HepG2 (cell line): ENCODE results near the gene DNAH9. TPM values are rescaled to one million over a fixed set of nuclear protein-coding genes. Genes with fewer than 3 reads are reported as not detected.
A peak's percentile ranks its signal among the peaks of the same experiment; 100 is the strongest.

ENCODE experiments used
- ARNT2 ChIP-seq: sonication (generic); formaldehyde crosslinking; IDR thresholded peaks from 2 replicates; pipeline ENCODE4 v1.8.0; 2022; ENCODE audit warnings: mild to moderate bottlenecking, low read depth, missing genetic modification reagents, moderate library complexity
- ATF1 ChIP-seq: IDR thresholded peaks from 2 replicates; pipeline ENCODE4 v1.6.1; 2016; ENCODE audit warnings: mild to moderate bottlenecking, control low read depth
- HOXA7 ChIP-seq: sonication (generic); formaldehyde crosslinking; IDR thresholded peaks from 2 replicates; pipeline ENCODE4 v1.8.1; 2022; ENCODE audit warnings: mild to moderate bottlenecking, missing genetic modification reagents, moderate library complexity
- ISX ChIP-seq: sonication (generic); formaldehyde crosslinking; conservative IDR thresholded peaks from 2 replicates; pipeline ENCODE4 v1.5.0; 2020; ENCODE audit warnings: missing genetic modification reagents
- MTF1 ChIP-seq: sonication (generic); formaldehyde crosslinking; IDR thresholded peaks from 2 replicates; pipeline ENCODE4 v1.5.0; 2020; ENCODE audit warnings: missing genetic modification reagents
- NFYC ChIP-seq: IDR thresholded peaks from 2 replicates; pipeline ENCODE4 v1.6.1; 2016; ENCODE audit warnings: missing genetic modification reagents, missing compliant biosample characterization
- ZKSCAN5 ChIP-seq: sonication (generic); formaldehyde crosslinking; IDR thresholded peaks from 2 replicates; pipeline ENCODE4 v1.5.1; 2020; ENCODE audit warnings: mild to moderate bottlenecking, missing genetic modification reagents
- ZNF101 ChIP-seq: sonication (generic); formaldehyde crosslinking; IDR thresholded peaks from 2 replicates; pipeline ENCODE4 v1.4.0; 2020; ENCODE audit warnings: mild to moderate bottlenecking, low read depth, missing genetic modification reagents, borderline replicate concordance
- ZNF232 ChIP-seq: sonication (generic); formaldehyde crosslinking; IDR thresholded peaks from 2 replicates; pipeline ENCODE4 v1.4.0; 2020; ENCODE audit warnings: missing genetic modification reagents, borderline replicate concordance
- ZNF549 ChIP-seq: sonication (generic); formaldehyde crosslinking; IDR thresholded peaks from 2 replicates; pipeline ENCODE4 v1.5.0; 2020; ENCODE audit warnings: missing genetic modification reagents
- ZNF562 ChIP-seq: sonication (generic); formaldehyde crosslinking; IDR thresholded peaks from 2 replicates; pipeline ENCODE4 v1.8.0; 2022; ENCODE audit warnings: missing genetic modification reagents, borderline replicate concordance
- ZNF777 ChIP-seq: sonication (generic); formaldehyde crosslinking; IDR thresholded peaks from 2 replicates; pipeline ENCODE4 v1.4.0; 2020; ENCODE audit warnings: missing genetic modification reagents
- polyA plus RNA-seq, 8 experiments: library from polyadenylated mRNA; depleted of rRNA in 3 of 8; stranded (reverse) in 7 of 8; unstranded in 1 of 8; fragments of >200 nt; fragmentation: Illumina TruSeq in 4 of 8; extraction: Trizol in 4 of 8; gene quantifications; 2 replicates each; pipeline versions ENCODE4 v1.2.1 to v1.2.3, GENCODE V29; 2011 to 2016; ENCODE audit warnings: low read depth in 4 of 8, missing spikeins in 1 of 8, mixed read lengths in 1 of 8; ENCODE audit not compliant: insufficient read depth in 1 of 8
- total RNA-seq, 5 experiments: library from RNA; depleted of rRNA; stranded (reverse); fragments of >200 nt; fragmentation: Illumina TruSeq; extraction: Trizol; gene quantifications; 2 replicates each; pipeline ENCODE4 v1.2.3, GENCODE V29; 2016; ENCODE audit warnings: low read depth in 1 of 5
- TF ChIP-seq, protein P1 (sequence below): sonication (generic); formaldehyde crosslinking; IDR thresholded peaks from 2 replicates; pipeline ENCODE4 v1.5.1; 2020; ENCODE audit warnings: missing genetic modification reagents, mild to moderate bottlenecking, borderline replicate concordance
- TF ChIP-seq, protein P2 (sequence below): IDR thresholded peaks from 2 replicates; pipeline ENCODE4 v1.6.1; 2016; ENCODE audit warnings: control low read depth
- TF ChIP-seq, protein P3 (sequence below): sonication (generic); formaldehyde crosslinking; conservative IDR thresholded peaks from 2 replicates; pipeline ENCODE4 v1.8.0; 2022; ENCODE audit warnings: missing genetic modification reagents
- TF ChIP-seq, protein P4 (sequence below): sonication (generic); formaldehyde crosslinking; IDR thresholded peaks from 2 replicates; pipeline ENCODE4 v1.4.0; 2020; ENCODE audit warnings: missing genetic modification reagents, borderline replicate concordance
- TF ChIP-seq, protein P5 (sequence below): IDR thresholded peaks from 2 replicates; pipeline ENCODE4 v1.4.0; 2020; ENCODE audit warnings: mild to moderate bottlenecking, missing genetic modification reagents
- TF ChIP-seq, protein P6 (sequence below): sonication (generic); formaldehyde crosslinking; IDR thresholded peaks from 2 replicates; pipeline ENCODE4 v1.8.0; 2022; ENCODE audit warnings: missing genetic modification reagents, mild to moderate bottlenecking, inconsistent platforms, borderline replicate concordance

DNAH9 gene
- total and polyA plus RNA-seq, 2 of the 13 experiments (the other 11 are each of a cell fraction or from before 2014, with no cell fraction given), result not detected

DNA sequence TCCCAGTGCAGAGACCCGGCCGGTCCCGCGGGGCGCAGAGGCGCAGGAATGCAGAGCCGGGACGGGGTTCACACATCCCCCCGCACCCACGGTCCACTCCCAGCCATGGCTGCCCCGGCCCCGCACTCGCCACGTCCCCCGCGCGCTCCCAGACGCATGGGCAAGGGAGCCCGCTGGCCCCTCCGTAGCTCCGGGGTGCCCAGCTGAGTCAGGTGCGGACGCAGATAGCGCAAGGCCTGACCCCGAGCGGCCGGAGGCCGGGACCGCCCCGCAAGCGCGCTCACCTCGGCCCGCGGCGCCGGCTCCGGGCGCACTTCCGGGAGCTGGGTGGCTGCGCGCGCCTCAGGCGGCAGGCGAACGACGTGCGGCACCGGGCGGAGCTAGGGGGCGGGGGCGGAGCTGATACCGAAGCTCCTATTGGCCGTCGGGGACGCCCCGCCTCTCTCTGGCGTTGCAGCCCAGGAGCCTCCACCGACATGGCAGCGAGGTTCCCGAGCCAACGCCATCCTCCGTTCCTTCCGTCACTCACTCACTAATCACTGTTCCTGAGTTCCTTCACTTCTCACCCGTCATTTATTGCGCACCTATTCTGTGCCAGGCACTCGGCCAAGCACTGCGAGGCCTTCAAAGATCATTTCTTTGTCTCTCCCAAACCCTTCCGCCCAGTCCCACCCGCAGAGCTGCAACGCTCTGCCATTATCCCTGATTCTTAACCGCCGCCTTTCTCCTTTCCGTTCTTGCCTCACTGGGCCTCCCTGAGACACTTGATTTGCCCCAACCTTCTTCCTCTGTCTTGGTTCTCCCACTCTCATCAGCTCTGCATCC is 399.1 kb downstream of the DNAH9 start, which contains the start of gene ZNF18 (continued):
- TF ChIP-seq, protein P1, sequence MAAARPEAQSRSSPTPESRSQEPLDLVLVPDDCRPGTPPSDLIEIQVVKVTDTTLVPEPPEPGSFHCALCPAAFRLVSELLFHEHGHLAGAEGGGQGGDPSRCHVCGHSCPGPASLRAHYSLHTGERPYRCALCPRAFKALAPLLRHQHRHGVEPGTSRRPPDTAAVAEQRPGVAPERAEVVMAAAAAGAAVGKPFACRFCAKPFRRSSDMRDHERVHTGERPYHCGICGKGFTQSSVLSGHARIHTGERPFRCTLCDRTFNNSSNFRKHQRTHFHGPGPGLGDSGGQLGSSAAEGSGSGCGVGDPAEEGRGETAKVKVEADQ (CRISPR knock-in tag), result no peak
- TF ChIP-seq, protein P2, sequence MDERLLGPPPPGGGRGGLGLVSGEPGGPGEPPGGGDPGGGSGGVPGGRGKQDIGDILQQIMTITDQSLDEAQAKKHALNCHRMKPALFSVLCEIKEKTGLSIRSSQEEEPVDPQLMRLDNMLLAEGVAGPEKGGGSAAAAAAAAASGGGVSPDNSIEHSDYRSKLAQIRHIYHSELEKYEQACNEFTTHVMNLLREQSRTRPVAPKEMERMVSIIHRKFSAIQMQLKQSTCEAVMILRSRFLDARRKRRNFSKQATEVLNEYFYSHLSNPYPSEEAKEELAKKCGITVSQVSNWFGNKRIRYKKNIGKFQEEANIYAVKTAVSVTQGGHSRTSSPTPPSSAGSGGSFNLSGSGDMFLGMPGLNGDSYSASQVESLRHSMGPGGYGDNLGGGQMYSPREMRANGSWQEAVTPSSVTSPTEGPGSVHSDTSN (CRISPR knock-in tag), result no peak
- TF ChIP-seq ZNF101, result no peak
- TF ChIP-seq, protein P3, sequence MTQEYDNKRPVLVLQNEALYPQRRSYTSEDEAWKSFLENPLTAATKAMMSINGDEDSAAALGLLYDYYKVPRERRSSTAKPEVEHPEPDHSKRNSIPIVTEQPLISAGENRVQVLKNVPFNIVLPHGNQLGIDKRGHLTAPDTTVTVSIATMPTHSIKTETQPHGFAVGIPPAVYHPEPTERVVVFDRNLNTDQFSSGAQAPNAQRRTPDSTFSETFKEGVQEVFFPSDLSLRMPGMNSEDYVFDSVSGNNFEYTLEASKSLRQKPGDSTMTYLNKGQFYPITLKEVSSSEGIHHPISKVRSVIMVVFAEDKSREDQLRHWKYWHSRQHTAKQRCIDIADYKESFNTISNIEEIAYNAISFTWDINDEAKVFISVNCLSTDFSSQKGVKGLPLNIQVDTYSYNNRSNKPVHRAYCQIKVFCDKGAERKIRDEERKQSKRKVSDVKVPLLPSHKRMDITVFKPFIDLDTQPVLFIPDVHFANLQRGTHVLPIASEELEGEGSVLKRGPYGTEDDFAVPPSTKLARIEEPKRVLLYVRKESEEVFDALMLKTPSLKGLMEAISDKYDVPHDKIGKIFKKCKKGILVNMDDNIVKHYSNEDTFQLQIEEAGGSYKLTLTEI, result no peak
- no peak; the same call in 1 of the 2 replicates for TF ChIP-seq MTF1 (CRISPR knock-in tag)
- TF ChIP-seq NFYC, result peak; percentile 76
- no peak for TF ChIP-seq ZKSCAN5 (CRISPR knock-in tag)
- TF ChIP-seq ISX (CRISPR knock-in tag), result no peak
- TF ChIP-seq ZNF232 (CRISPR knock-in tag), result no peak; the same call in 1 of the 2 replicates
- no peak for TF ChIP-seq ZNF549 (CRISPR knock-in tag)
- TF ChIP-seq, protein P4, sequence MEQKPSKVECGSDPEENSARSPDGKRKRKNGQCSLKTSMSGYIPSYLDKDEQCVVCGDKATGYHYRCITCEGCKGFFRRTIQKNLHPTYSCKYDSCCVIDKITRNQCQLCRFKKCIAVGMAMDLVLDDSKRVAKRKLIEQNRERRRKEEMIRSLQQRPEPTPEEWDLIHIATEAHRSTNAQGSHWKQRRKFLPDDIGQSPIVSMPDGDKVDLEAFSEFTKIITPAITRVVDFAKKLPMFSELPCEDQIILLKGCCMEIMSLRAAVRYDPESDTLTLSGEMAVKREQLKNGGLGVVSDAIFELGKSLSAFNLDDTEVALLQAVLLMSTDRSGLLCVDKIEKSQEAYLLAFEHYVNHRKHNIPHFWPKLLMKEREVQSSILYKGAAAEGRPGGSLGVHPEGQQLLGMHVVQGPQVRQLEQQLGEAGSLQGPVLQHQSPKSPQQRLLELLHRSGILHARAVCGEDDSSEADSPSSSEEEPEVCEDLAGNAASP, result peak; percentile 57; the same call in 1 of the 2 replicates
- TF ChIP-seq, protein P5, sequence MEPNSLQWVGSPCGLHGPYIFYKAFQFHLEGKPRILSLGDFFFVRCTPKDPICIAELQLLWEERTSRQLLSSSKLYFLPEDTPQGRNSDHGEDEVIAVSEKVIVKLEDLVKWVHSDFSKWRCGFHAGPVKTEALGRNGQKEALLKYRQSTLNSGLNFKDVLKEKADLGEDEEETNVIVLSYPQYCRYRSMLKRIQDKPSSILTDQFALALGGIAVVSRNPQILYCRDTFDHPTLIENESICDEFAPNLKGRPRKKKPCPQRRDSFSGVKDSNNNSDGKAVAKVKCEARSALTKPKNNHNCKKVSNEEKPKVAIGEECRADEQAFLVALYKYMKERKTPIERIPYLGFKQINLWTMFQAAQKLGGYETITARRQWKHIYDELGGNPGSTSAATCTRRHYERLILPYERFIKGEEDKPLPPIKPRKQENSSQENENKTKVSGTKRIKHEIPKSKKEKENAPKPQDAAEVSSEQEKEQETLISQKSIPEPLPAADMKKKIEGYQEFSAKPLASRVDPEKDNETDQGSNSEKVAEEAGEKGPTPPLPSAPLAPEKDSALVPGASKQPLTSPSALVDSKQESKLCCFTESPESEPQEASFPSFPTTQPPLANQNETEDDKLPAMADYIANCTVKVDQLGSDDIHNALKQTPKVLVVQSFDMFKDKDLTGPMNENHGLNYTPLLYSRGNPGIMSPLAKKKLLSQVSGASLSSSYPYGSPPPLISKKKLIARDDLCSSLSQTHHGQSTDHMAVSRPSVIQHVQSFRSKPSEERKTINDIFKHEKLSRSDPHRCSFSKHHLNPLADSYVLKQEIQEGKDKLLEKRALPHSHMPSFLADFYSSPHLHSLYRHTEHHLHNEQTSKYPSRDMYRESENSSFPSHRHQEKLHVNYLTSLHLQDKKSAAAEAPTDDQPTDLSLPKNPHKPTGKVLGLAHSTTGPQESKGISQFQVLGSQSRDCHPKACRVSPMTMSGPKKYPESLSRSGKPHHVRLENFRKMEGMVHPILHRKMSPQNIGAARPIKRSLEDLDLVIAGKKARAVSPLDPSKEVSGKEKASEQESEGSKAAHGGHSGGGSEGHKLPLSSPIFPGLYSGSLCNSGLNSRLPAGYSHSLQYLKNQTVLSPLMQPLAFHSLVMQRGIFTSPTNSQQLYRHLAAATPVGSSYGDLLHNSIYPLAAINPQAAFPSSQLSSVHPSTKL, result no peak
- TF ChIP-seq, protein P6, sequence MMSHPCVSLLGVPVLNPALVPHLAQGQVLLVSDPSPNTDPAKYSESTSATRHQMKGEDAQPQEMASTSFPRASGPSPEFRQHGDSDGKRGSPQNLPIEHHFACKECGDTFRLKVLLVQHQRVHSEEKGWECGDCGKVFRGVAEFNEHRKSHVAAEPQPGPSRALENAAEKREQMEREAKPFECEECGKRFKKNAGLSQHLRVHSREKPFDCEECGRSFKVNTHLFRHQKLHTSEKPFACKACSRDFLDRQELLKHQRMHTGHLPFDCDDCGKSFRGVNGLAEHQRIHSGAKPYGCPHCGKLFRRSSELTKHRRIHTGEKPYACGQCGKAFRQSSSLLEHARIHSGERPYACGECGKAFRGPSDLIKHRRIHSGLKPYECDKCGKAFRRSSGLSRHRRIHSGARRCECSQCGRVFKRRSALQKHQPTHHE (CRISPR knock-in tag), result no peak
- TF ChIP-seq ATF1 (CRISPR knock-in tag), result no peak
- TF ChIP-seq HOXA7 (CRISPR knock-in tag), result no peak
- peak; percentile 21; the same call in 1 of the 2 replicates for TF ChIP-seq ARNT2
- TF ChIP-seq ZNF777, result peak; percentile 58; the same call in 1 of the 2 replicates
- no peak for TF ChIP-seq ZNF562 (CRISPR knock-in tag)
